HG02884 (cell line): ENCODE data around the gene LYPD6B.

Experiments
- ATAC-seq: cut with Tn5 transposase; IDR thresholded peaks from one replicate; pipeline ENCODE4 v1.9.1; 2021; ENCODE audit warnings: mild to moderate bottlenecking, moderate library complexity; ENCODE audit not compliant: unreplicated experiment

The LYPD6B gene

DNA sequence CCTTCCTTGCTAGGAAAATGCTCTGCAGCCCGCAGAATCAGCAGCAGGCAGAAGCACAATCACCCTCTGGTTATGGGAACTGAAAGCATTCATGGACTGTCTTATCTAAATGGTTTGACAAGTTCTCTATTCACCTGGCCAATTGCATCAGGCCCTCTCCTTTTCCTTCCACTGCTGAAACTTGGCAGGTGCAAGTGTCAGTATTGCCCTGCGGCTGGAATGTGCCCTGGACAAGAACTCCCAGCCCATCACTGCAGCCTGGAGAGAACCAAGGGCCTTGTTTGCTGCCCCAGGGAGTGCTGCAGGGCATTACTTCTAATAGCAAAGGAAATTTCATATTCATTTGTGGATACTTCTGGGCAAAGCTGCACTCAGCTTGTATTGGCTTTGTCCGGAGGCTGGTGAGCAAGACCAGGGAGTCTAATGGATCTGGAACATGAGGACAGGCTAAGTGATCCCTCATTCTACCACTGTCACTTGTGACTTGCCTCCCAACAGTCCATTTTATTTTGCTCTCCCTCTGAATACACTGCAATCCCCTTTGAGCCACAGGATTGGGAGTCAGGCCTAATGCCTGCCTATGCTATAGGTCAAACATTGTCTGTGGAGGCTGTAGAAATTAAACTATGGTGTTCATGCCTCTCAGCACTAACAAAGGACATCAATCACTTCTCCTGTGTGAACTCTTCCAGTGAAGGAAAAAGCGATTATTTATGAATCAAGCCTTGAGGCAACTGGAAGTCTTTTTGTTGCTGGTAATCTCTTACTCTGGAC, 116.9 kb downstream of the LYPD6B start:
- ATAC-seq = no peak

DNA sequence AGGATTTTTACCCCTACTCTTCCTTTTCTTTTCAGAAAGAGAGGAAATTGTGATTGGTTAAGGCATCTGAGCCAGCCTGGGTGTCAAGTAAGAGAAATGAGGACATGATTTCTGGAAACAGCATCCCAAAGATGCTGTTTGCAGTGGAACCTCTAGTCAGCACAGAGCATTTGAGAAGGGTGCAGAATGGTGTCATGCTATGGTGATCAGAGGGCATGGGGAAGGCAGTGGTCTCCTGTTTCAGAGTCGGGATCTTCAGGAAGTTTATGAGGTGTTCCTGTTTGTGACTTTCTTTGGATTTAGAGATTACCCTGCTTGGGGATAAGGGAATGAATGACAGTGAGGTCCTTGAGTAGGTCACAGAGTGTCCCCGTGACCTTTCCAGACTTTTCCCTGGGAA, 117.5 kb downstream of the LYPD6B start:
- no peak for ATAC-seq

DNA sequence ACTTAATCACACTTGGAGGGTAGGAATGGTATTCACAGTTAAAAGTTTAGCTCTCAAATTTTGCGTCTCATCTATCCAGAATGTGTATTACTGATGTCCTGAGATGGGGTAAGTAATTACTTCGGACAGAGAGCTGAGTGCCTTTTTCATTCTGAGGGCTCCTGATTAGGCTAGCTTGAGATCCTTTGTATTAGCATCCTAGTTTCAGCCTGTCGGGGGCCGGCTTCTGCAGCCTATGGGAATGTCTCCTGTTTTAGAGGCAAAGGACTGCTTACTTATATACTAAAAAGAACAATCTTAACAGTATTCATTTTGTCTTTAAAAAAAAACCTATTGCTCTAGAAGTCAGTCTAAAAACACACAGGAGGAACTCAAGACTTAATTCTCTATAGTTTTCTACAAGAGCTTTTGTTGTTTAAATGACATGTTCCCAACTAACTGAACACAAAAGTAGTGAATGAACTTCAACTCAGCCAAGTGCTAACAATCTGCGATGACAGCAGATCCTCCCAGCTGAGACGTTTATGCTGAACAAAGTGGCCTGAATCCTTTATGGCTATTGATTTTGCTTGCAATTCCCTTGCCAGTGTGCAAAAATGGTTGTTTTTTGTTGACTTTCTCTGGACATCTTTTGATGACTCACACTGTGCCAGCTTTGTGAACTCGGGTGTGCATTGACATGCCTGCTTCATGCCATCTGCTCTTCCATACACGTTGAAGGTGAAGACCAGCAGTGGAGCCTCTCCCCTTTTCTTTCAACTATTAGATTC, 118.7 kb downstream of the LYPD6B start:
- no peak for ATAC-seq

DNA sequence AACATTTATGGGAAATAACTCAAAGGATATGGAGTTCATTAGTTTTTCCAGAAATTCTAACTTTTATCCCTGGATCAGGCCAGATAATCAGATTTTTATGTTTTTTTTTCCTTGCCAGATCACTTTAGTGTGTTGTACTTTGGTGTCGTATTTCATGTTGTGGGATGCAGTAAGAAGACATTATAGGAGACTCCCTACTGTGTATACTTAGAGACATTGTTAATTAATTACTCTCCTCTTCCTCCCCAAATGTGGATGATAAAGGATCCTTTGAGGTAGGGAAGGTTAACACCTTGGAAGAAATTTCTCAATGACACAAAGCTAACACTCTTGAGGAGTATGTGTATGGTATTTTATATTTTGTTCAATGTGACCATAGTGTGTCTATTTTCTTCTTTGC, 120.5 kb downstream of the LYPD6B start:
- ATAC-seq = no peak

DNA sequence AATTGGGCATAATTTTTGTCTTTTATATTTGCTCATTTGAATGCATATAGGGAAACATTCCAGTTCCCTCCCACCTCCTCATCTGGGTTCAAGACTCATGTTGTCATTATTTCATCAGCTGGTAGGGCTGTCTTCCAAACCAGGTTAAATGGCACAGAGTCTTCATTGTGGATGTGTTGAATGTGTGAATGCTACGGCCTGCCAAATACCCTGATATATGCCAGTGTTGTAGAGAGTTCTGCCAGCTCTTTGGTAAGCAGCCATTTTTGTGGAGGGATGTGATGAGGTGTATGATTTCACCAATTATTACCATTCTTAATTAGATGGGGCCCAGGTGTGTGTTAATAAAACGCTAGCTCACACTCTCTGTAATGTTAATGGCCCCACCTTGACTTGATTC, 121.7 kb downstream of the LYPD6B start:
- ATAC-seq = no peak

DNA sequence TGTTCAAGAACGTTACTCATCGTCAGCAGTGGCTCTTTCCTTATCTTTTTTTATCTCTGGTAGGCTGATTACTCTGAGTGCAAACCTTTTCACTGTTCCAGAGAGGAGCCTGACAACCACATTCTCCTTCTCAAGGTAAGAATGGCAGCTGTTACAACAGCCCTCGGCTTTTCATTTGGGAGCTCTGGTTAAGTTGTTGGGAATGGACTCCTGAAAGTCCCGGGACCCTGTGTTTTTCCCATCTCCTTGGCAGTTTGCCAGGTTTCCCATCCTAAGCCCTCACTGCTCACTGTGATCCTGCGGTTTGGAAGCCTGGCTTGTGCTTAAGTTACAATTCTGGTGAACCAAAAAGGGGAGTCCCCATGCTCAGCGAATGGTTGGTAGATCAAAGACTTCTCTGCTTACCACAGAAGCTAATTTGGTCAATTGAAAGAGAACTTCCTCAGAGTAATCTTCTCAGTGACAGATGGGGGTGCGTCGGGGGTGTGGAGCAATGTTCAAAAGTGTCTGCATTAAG, 122.3 kb downstream of the LYPD6B start:
- ATAC-seq = peak; percentile 99

DNA sequence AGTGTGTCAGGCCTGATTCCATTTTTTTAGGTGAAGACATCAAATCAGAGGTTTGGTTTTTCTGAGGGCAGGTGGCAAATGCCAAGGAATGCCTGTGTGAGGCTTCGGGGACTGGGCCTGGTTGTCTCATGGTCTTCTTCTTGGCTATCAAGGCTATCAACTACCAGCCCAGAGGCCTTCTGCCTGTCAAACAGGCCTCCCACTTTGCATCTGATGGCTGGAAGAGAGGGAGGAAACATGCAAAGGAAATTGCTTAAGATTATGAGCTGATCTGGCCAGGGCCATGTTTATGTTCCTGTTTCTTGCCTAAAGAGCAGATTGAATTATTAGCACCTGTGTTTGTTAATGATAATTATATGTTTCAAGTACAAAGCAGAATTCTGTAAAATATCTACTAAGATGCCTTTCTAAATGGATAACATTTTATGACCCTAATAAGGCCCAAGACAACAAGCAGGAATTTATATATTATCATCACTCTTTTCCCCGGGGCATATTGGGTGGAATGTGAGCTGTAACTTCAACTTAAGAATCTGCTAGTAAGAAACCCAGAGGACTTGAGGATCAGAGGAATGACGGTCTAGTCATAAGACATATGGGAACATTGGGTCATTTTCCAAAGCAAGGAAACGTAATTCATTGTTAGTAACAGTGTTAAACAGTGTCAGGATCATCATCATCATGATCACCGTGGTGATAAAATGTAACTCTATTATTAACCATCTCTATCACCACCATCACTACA, 123.2 kb downstream of the LYPD6B start:
- no peak for ATAC-seq

DNA sequence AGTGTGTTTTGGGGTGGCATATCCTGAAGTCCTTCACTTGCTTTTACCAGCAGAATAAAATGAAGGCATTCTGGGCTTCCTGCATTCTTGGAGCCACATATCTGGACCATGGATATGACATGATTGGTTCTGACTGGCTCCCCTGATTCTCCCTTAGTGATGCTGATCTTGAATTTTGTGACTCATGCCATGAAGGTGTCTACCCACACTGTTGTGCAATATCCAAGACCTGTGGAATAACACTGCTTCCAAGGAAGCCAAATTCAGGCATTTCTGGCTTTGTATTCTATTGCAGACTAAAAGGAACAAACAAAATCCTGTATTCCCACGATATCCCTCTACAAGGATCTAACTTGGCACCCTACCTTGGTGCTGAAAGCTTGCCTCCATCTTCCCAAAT, 125.8 kb downstream of the LYPD6B start:
- no peak for ATAC-seq

DNA sequence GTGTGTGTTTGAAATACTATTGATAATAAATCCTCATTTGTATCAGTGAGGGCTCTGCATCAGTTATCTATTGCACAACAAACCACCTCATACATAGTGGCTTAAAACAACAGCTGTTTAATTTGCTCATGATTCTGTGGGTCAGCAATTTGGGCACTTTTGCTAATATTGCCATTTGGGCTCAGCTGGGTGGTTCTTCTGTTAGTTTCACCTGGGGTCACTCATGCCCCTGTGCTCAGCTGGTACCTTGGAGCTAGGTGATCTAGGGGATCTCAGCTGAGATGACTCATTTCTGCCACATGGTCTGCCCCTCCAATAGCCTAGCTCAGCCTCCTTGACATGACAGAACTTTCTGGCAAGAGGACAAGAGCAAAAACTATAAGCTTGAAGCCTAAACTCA, 126.3 kb downstream of the LYPD6B start:
- ATAC-seq = no peak

DNA sequence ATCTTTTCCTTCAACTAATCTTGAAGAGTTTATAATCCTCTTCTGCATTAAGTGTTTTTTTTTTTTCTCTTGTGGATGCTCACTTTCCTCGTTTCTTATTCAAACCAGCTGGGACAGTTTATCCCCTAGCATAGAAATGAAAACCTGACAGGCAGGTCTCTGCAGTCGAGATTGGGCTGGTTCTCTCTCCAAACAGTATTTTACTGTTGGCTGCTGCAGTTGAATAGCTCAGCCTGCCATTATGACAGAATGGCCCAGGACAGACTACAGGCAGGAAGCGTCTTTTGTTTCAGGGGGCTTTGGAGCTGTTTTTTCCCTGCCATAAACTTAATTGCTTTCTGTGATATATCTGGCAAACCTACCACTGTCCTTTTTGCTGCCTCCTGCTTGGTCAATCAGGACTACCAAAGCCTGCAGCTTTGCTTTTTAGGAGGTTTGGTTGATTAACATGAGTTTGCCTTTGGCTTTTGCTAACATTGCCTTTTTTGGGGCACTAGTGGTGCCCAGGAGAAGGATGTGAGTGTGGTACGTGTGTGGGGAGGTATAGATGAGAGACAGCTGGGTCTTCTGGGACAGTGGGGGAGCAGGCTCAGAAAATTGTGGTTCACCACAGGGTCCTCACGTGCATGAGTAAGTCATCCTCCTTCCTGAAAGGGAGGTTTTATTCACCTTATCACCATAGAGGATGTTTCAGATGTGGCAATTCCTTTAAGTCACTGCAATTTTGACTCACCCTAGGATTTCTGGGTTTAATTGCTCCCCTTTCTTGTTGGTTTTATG, 128.7 kb downstream of the LYPD6B start:
- peak; percentile 90 for ATAC-seq

DNA sequence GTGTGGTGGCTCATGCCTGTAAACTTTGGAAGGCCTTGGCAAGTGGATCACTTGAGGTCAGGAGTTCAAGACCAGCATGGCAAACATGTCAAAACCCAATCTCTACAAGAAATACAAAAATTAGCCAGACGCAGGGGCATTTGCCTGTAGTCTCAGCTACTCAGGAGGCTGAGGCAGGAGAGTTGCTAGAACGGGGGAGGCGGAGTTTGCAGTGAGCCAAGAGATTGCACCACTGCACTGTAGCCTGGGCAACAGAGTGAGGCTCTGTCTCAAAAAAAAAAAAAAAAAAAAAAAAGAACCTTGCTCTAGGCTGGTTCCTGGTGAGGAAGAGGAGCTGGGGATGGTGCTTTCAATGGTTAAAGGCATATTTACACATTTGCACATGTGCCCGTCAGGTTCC, 129.4 kb downstream of the LYPD6B start:
- ATAC-seq = no peak

DNA sequence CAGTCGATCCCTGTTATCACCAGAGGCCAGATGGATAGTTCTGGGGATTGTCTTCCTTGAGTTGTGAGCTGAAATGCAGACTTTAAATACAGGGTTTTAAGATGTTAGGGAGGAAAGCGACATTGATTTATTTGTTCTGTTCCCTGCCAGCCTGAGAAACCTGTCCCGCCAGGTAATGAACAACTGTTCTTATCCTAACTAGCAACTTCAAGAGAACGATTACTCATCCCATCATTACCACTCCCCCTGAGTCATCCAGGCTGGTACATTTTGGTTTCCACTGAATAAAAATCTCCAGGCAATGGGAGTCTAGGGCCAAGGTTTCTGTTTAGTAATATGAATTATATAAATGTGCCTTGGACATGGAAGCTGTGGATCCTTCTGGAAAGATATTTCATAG, 131.2 kb downstream of the LYPD6B start:
- ATAC-seq = no peak

DNA sequence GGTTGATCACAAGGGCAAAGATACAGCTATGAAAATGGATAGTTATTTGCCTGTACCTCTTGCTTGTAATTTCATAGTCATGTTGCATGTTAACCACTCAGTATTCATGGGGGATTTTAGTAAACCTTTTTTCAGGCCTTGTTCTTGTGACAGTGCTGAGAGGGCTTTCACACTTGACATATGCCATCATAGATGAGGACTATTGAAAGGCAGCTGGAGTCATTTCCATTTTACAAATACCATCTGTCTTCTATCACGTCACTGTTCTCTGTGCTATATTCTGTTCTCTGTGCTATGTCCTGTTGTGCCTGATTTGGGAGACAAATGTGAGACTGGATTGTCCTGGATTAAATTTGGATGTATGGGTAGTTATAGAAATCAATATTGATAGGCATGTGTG, 131.7 kb downstream of the LYPD6B start:
- ATAC-seq = no peak

DNA sequence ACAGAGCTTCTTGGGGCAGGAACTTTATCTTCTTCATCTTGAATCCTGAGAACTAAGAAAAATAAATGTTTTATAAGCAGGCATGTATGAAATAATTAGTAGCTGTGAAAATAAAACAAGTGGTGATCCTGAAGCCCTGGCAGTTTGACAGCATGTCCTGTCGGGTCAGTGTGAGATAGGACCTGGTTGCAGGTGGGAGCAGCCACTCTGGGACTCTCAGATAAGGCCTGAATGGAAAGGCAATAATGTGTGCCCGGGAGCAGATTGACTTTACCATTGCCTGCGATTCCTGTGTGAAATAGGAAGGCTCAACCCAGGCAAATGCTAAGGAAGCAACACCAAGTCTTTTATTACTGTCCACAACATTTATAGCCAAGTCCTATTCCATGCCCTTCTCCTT, 132.4 kb downstream of the LYPD6B start:
- no peak for ATAC-seq

DNA sequence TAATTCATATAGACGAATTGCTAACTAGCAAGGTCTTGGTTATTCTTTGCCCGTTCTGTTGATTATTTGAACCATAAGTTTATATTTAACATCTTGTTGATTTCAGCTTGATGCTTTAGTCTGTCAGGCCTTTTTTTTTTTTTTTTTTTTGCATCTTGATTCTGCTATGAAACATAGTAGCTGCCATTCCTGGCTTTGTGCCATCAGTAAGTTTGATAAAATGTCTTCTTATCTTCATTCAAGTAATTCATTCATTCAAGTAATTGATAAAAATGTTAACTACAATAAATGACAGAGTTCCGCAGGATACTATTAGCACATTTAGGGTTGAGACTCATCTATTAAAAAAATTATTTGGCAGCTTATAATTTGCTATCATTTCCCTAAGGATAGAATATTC, 134.7 kb downstream of the LYPD6B start:
- no peak for ATAC-seq

DNA sequence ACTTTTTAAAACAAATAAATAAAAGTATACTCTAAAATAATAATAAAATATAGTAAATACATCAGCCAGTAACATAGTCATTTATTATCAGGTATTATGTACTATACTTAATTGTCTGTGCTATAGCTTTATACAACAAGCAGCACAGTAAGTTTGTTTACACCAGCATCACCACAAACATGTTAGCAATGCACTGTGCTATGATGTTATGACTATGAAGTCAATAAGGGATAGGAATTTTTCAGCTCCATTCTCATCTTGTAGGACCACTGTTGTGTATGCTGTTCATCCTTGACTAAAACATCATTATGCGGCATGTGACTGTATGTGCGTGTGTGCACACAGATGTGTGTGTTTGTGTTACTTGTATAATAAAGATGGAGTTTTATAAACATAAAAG, 137.5 kb downstream of the LYPD6B start:
- ATAC-seq = no peak

DNA sequence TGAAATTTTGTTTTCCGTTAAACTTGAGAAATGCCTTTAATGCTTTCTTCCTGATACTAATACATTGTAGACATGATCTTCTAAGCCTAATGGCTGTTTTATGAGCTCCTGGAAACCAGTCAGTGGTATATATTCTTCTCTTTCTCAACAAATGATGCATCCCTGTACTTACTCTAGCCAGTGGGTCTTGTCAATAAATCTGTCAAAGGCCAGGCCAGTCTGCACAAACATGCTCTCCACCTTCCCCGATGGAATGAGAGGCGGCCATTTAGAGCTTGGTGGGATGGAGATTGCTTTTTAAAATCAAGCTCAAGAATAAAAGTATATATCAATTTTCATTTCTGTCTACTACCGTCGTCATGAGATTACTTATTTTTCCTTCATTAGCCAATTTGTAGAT, 140.1 kb downstream of the LYPD6B start:
- no peak for ATAC-seq

DNA sequence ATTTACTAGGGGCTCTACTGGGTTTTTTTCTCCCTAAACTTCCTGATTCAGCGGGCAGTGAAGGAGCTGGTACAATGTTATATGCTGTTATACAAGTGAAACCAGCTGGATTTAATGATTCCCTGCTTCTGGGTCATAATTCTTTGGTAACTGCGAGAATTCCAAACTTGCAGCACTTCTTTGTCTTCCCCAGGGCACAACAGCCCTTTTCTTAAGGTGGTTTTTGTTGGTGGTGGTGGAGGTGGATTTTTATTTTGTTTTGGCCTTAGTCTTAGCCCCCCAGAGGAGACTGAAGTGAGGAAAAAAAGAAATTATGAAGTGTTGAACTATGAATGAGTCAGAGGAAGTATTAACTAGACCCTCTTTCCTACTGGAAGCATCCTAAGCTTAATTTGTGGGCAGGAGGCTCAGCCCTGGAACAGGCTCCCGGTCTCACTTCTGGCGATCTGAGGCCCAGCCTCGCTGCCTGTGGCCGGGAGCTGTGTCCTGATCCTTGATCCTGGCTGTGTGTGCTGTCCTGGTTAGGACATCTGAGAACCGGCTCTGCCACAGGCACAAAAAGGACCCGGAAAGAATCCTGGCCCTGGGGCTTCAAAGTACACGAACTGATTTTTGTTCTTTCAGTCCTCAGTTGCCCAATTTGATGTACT, 141.9 kb downstream of the LYPD6B start:
- no peak for ATAC-seq

DNA sequence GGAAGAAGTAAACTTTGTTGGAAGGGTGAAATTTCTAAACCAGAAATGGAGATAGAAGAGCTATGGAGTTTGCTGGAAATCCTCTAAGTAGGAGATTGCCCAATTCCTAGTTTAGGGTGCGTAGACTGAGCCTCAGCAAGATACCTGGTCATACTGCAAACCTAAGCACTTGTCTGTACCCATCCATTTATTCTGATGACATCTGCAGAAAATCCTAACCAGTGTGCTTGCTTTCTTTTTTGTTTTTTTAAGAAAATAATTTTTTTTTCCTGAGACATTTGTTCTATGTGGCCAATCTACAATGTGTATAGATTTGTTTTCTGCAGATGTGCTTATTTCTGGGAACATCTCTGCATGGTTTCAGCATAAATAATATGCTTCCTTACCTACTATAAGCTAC, 144.7 kb downstream of the LYPD6B start:
- no peak for ATAC-seq

DNA sequence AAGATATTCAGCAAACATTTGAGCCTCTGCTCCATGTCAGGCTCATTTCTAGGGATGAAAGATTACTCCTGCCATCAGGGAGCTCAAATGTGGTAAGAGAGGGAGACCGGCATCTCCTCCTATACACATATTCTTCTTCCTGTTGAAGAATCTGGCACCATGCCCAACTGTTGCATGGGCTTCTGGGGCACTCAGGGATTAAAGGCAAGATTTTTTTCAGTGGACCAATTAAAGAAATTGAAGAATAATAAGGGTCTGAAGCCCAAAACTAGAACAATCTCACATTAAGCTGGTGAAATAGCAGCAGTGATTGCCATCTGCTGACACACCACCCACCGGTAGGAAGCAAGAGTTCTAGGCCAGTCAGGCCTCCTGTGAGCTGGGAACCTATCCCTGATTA, 146.5 kb downstream of the LYPD6B start:
- ATAC-seq = no peak
